ENCODE results near the gene GPRIN1. TPM values are rescaled to one million over a fixed set of nuclear protein-coding genes. Genes with fewer than 3 reads are reported as not detected.

Gene GPRIN1
- total RNA-seq, 1 experiment from 2014 or later = 6.9 TPM

Other genes with a start within 250 kb of the GPRIN1 start
- gene KIAA1191, start 248.4 kb downstream of the GPRIN1 start, total RNA-seq (2014; rRNA removed; shearing (Covaris generic)) = 119 TPM in 2 replicates
- gene ARL10, start 244.7 kb downstream of the GPRIN1 start, total RNA-seq (2014; rRNA removed; shearing (Covaris generic)) = 5.7 and 6.5 TPM in 2 replicates
- 47.8 and 52.9 TPM in 2 replicates for gene NOP16, start 221.6 kb downstream of the GPRIN1 start, total RNA-seq (2014; rRNA removed; shearing (Covaris generic))
- gene HIGD2A, start 221.4 kb downstream of the GPRIN1 start, total RNA-seq (2014; rRNA removed; shearing (Covaris generic)) = 170 and 175 TPM in 2 replicates
- 28.3 and 29.6 TPM in 2 replicates for gene CLTB, start 193.6 kb downstream of the GPRIN1 start, total RNA-seq (2014; rRNA removed; shearing (Covaris generic))
- 51.7 and 52.5 TPM in 2 replicates for gene FAF2, start 161.8 kb downstream of the GPRIN1 start, total RNA-seq (2014; rRNA removed; shearing (Covaris generic))
- gene RNF44, start 72.8 kb downstream of the GPRIN1 start, total RNA-seq (2014; rRNA removed; shearing (Covaris generic)) = 24.2 and 29.0 TPM in 2 replicates
- gene CDHR2, start 60.8 kb downstream of the GPRIN1 start, total RNA-seq (2014; rRNA removed; shearing (Covaris generic)) = not detected in 2 replicates
- gene SNCB, start 20.4 kb upstream of the GPRIN1 start, total RNA-seq (2014; rRNA removed; shearing (Covaris generic)) = not detected in 2 replicates
- not detected in 2 replicates for gene EIF4E1B, start 20.5 kb upstream of the GPRIN1 start, total RNA-seq (2014; rRNA removed; shearing (Covaris generic))
- gene TSPAN17, start 37.3 kb upstream of the GPRIN1 start, total RNA-seq (2014; rRNA removed; shearing (Covaris generic)) = 25.3 and 26.5 TPM in 2 replicates
- gene UNC5A, start 200.4 kb upstream of the GPRIN1 start, total RNA-seq (2014; rRNA removed; shearing (Covaris generic)) = 0.18 and 0.20 TPM in 2 replicates